ENCODE results near the gene NGF.

The NGF gene

GRCh38 chr1:115301438-115302020, 36.5 kb downstream of the NGF start:
- TF ChIP-seq, protein P1, sequence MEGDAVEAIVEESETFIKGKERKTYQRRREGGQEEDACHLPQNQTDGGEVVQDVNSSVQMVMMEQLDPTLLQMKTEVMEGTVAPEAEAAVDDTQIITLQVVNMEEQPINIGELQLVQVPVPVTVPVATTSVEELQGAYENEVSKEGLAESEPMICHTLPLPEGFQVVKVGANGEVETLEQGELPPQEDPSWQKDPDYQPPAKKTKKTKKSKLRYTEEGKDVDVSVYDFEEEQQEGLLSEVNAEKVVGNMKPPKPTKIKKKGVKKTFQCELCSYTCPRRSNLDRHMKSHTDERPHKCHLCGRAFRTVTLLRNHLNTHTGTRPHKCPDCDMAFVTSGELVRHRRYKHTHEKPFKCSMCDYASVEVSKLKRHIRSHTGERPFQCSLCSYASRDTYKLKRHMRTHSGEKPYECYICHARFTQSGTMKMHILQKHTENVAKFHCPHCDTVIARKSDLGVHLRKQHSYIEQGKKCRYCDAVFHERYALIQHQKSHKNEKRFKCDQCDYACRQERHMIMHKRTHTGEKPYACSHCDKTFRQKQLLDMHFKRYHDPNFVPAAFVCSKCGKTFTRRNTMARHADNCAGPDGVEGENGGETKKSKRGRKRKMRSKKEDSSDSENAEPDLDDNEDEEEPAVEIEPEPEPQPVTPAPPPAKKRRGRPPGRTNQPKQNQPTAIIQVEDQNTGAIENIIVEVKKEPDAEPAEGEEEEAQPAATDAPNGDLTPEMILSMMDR (conservative IDR thresholded peaks at IDR 0.05; ENCODE audit: low read depth, low read length) = no peak
- no peak for DNase-seq (ENCODE audit: low read depth)
- no peak overlapping the region for H3K4me3 ChIP-seq (ENCODE audit: low read length)

GRCh38 chr1:115300087-115300876, 37.8 kb downstream of the NGF start:
- no peak overlapping the region for H3K4me3 ChIP-seq (ENCODE audit: low read length)
- DNase-seq (ENCODE audit: low read depth) = peak; percentile 41
- TF ChIP-seq, protein P1 (conservative IDR thresholded peaks at IDR 0.05; ENCODE audit: low read depth, low read length) = no peak

GRCh38 chr1:115299266-115299665, 38.8 kb downstream of the NGF start:
- DNase-seq (ENCODE audit: low read depth) = no peak
- TF ChIP-seq, protein P1 (conservative IDR thresholded peaks at IDR 0.05; ENCODE audit: low read depth, low read length) = no peak
- no peak overlapping the region for H3K4me3 ChIP-seq (ENCODE audit: low read length)

DNA sequence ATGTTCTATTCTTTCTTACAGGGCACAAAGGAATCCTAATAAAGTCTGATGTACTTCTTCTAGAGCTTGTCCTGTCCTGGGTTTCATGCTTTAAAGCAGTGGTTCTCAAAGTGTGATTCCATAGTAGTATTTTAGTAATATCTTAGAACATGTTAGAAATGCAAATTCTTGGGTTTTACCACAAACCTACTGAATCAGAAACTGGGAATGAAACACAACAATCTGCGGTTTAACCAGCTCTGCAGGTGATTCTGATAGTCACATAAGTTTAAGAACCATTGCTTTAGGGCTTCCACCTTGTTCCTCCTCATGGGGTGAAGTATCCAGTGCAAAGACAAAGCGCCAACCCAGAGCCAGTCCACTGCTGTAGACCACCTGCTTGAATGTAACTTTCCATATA, 41.1 kb downstream of the NGF start:
- DNase-seq (ENCODE audit: low read depth) = no peak

DNA sequence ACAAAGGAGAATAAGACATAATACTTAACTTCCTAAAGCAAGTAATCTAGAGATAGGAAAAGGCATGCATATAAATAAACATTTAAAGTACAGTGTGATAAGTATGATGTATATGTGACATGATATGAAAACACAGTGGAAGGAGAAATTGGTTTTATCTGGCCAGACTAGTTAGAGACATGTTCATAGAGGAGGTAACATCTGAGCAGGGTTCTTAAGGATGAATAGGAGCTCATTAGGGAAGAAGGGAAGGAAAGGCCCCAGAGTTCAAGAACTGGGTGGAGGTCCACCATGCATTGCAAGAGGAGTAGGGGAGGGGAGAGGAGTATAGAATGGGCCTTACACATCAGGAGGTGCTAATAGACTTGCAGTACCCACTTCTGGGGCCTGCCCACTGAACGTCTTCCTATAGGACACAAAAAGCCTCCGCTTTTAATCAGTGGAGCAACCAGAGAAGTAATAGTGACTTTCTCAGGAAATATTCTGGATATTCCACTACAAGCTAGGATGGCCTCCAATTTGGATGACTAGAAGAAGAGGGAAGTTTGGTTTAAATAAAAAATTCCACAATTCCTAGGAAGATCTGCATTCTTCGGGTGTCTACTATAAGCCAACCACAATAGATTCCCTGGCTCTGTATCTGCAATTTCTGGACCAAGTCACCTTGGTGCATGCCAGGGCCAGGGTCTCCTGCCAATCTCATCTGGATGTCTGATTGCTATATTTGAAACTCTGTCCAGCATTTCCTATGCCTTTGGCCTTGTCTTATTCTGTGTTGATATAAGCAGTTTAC, 41.9 kb downstream of the NGF start:
- TF ChIP-seq, protein P1 (conservative IDR thresholded peaks at IDR 0.05; ENCODE audit: low read depth, low read length) = no peak
- H3K4me3 ChIP-seq (ENCODE audit: low read length) = no peak overlapping the region
- DNase-seq (ENCODE audit: low read depth) = no peak

More for the DNA sequence above, 41.1 kb downstream of the NGF start:
- TF ChIP-seq, protein P1 (conservative IDR thresholded peaks at IDR 0.05; ENCODE audit: low read depth, low read length) = no peak
- no peak overlapping the region for H3K4me3 ChIP-seq (ENCODE audit: low read length)

DNA sequence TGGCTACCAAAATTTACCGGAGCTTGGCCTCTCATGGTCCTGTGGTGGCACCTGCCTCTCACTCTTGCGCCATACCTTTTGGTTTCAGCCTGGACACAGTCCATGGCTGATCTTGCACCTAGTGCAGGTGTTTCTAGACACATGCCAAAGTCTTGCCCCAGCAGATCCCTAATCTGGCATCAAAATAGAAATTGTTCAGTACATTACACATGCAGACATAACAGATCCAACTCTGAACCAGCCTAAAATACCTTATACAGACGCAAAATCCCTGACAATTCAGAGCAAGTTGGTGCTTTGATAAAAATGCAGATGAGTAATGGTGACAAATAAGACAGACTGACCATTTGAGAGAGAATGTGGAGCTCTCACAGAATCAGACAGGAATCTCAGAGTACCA, 44.1 kb downstream of the NGF start:
- TF ChIP-seq, protein P1 (conservative IDR thresholded peaks at IDR 0.05; ENCODE audit: low read depth, low read length) = no peak
- no peak overlapping the region for H3K4me3 ChIP-seq (ENCODE audit: low read length)
- DNase-seq (ENCODE audit: low read depth) = no peak
